Subcutaneous adipose tissue (tissue), 4 donors: ENCODE data around the gene GRN. TPM values are rescaled to one million over a fixed set of nuclear protein-coding genes. Genes with fewer than 3 reads are reported as not detected.

Experiments used
- total RNA-seq, 4 donors: library from RNA; depleted of rRNA; stranded (reverse); fragments of >200 nt; gene quantifications; one replicate each; pipeline ENCODE4 v1.1.0, GENCODE V29; 2016
- TF ChIP-seq, protein P1 (sequence below): fragments of 450-650 bp; IDR thresholded peaks from one replicate; pipeline ENCODE4 v1.5.1; 2016; ENCODE audit warnings: low read depth, mild to moderate bottlenecking, control low read depth, antibody characterized with exemption, moderate library complexity

GRN gene
- total RNA-seq, 4 donors from 2014 or later = 201 to 823 (median 325) TPM

GRCh38 chr17:44358066-44358465 lies 13.0 kb downstream of the GRN start:
- TF ChIP-seq, protein P1, sequence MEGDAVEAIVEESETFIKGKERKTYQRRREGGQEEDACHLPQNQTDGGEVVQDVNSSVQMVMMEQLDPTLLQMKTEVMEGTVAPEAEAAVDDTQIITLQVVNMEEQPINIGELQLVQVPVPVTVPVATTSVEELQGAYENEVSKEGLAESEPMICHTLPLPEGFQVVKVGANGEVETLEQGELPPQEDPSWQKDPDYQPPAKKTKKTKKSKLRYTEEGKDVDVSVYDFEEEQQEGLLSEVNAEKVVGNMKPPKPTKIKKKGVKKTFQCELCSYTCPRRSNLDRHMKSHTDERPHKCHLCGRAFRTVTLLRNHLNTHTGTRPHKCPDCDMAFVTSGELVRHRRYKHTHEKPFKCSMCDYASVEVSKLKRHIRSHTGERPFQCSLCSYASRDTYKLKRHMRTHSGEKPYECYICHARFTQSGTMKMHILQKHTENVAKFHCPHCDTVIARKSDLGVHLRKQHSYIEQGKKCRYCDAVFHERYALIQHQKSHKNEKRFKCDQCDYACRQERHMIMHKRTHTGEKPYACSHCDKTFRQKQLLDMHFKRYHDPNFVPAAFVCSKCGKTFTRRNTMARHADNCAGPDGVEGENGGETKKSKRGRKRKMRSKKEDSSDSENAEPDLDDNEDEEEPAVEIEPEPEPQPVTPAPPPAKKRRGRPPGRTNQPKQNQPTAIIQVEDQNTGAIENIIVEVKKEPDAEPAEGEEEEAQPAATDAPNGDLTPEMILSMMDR = no peak

- TF ChIP-seq, protein P1 = no peak
Observed at GRCh38 chr17:44359006-44359405, 13.9 kb downstream of the GRN start.

DNA sequence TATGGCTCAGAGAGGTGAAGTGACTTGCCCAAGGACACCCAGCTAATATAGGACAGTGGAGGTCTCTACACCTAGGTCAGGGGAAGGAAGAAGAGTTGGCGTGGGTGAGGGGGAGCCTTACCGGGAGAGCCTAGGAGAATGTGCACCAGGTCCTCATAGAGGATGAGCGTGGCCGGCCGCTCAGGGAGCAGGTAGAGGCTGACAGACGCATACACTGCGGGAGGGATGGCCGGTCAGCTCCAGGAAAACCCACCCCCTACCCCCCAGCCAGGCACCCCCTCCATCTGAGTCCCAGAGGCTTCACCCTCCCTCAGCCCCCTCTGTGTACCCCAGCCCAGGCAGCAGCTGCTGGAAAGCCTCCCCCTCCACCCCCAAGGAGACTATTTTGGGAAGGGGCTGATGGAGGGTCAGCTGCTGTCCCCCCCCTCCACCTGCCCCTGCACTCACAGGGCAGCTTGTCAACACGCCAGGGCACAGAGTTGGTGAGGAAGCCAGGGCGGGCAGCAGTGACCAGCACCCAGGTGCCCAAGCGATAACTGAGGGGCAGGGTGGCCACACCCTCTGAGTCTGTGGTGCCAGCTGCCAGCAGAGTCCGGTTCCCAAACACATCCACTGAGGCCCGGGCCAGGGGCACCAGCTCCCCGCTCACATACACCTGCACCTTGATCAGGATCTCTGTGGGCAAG lies 14.5 kb downstream of the GRN start:
- TF ChIP-seq, protein P1 = no peak

GRCh38 chr17:44360144-44360533 lies 15.0 kb downstream of the GRN start:
- TF ChIP-seq, protein P1 = no peak

- TF ChIP-seq, protein P1 = no peak
Observed at GRCh38 chr17:44360826-44361225, 15.7 kb downstream of the GRN start.

GRCh38 chr17:44361292-44362260 lies 16.5 kb downstream of the GRN start:
- TF ChIP-seq, protein P1 = no peak

GRCh38 chr17:44362459-44362948 lies 17.4 kb downstream of the GRN start:
- TF ChIP-seq, protein P1 = no peak
